SKM-1 (cell line): ENCODE results near the gene GPSM3.
"Not testable (repeated sequence)": the region's sequence is repeated elsewhere in the genome, so short reads cannot be mapped to it uniquely, and the experiment has no call there.

Source experiments
- DNase-seq: peaks from one replicate; lab custom pipeline; 2025; ENCODE audit not compliant: unreplicated experiment; lab: John Stamatoyannopoulos, UW

The GPSM3 gene

DNA sequence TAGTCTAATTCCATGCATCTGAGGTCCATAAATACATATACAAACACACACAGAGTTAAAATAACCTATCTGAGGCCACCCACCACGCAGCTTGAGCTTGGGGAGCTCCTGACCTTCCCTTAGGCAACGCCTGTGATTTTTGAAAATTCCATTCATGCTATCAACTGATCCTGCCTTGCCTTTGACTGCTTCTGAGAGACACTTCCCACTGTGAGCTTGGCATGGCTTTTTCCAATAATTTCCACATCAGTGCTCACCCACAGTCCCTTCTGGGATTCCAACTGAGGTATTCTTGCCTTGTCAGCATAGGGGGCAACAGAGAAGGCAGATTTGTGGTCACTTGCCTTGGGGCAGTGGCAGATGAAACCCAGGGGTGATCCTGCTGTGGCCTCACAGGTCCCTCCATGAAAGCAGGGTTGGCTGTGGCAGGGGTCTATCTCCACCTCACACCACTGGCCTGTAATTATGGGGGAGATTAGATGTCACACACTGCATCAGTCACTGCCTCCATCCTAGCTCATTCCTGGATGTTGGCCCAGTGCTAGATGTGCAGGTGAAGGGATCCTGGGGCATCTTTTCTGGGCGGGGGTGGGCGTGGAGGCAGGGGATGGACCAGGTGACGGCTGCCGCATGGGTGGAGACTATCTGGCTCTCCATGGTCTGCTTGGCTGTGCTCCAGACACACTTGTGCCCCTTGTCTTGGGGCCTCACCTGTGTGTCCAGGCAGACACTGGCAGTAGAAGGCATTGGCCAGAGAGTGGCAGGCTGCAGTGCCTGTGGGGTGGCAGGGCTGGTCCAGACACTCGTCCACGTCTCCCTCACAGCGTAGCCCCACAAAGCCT lies 11.2 kb upstream of the GPSM3 start:
- no peak for DNase-seq

DNA sequence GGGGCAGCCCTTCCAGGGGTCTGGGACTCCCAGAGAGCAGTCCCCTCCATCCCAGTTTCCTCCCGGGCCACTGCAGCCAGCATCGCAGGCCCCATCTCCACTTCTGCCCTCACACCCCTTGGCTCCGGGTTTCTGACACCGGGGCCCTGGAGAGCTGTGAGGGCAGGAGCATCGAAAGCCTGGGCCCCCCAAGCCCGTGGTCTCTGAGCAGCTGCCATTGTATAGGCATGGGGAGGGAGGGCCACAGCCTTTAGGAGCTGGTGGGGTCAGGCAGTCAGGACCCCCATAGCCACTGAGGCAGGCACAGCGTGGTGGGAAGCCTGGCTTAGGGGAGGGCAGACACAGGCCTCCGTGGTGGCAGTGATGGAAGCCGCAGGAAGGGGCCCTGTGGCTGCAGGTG lies 9.7 kb upstream of the GPSM3 start:
- DNase-seq, result no peak

DNA sequence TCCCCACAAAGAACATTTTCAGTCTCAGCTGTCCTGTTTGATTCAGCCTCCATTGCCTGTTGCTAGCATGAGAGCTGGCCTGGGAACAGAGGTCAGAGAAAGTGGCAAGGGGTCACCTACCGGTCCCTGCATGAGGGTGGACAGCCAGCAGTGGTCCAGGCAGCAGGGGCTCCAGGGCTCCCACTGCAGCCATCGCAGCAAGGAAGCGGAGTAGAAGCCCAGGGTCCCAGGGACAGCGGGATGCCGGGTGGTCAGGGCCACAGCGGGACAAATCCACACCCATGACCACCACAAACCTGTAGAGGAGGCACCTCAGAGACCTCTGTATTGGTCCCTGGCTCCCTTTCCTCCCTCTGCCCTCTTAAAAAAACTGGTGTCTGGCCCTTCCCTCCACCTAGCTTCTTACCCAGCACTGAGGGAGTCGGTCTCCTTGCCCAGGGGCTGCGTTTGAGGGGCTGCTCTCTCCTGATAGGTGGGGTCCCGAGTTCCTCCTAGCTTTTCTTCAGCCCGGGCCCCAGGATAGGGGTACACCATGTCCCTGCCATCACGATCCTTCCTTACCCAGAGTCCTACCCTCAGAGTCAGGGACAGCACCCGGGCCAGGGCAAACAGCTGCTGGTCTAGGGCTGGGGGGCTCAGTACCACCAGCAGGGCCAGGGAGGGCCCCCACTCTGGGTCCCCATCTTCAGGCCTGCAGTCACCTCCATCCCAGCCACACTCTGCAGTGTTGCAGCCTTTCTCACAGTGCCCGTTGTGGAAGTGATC lies 8.4 kb upstream of the GPSM3 start:
- DNase-seq, result no peak

DNA sequence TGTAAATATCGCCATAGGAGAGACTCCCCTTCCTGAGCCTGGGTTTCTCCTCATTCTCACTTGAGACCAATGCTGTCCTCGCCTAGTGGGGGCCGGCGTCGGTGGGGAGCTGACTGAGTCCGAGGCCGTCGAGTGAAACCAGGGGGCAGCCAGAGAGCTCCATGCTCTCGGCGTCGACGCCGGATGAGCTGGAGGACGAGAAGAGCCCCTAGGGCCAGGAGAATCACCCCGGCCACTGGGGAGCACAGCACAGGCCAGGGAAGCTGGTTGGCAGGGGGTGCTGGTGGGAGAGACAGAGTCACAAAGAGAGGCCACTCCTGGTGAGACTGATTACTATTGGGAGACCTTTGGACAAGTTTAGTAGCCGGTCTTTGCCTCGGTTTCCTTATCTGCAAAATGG lies 6.4 kb upstream of the GPSM3 start:
- no peak for DNase-seq

DNA sequence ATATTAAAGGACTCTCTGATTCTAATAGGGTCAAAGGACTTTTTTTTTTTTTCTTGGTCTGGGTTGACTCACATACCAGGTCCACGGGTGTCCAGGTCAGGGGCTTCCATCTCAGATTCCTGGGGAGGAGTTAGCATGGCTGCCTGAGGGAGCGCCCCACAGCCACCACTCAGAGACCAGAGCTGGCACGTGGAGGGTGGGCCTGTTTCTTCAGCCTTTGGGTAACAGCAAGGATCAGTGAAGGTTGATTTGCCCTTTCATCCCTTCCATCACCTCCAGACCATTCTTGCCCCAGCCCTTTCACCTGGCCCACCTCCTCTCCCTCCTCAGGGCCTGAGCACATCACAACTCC lies 5.9 kb upstream of the GPSM3 start:
- DNase-seq, result no peak

DNA sequence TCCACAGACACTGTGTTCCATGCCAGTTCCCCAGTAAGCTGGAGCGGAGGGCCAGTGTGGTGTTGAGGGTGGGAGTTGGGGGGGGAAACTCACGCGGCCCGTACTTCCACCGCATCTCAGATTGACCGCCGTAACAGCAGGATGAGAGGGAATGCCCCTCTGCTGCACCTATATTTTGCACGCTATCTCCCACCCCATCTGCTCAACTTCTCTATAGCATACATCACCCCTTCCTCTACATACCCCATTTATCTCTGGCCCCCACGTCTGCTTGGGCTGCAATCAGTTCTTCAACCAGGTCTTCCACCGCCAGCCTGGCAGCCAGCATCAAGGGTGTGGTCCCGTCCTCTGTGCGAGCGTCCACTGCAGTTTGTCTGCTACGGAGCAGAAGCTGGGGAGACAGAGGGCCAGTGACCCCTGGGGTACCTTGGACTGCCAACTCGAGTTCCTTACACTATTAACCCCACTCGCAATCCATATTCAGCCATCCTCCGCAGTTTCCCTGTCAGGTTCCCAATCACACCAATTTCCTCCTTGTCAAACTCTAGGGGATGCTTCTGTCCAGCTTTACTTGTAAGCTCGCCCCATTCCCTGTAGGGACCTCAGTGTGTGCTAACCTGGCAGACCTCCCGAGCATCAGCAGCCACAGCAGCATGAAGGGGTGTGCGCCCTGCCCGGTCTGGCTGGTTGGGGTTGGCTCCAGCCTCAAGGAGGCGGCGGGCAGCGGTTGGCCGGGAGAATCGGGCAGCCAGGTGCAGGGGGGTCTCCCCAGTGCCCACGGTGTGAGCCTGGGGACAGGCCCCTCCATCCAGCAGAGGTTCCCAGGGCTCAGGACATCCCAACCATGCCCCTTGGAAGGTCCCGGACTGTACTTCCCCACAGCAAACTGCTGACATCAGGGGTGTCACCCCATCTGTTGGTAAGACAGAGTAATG lies 4.5 kb upstream of the GPSM3 start:
- no peak for DNase-seq

DNA sequence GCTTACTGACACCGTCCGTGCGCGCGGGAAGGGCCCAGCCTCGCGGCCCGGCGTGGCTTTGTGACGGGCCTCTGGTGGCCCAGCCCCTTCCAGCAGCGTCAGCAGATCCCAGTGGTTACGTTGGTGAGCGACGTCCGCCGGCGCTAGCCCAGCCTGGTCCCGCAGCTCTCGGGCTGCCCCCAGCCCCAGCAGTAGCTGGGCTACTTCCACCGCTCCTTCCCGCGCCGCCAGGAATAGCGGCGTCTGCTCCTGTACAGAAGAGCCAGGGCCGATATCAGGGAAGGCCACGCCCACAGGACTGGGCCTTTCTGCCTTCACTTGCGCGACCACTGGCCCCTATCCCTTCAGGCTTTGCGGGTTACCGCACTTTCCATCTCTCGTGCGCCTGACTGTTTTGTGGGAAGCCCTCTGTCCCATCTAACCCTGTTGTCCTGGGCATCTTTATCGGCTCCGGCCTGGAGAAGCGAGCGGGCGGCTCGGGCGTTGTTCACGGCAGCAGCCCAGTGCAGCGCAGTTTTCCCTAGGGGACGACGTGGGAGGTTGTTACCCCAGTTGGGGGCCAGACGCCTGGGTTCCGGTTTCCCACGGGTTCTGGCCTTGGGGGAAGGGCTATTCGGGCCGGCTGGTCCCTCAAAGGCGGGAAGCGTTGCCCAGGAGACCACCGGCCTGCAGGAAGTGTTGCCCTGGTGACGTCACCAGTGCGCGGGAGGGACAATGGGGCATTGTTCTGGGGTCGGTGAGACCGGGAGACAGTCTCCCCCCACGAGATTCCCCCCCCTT lies 3.6 kb upstream of the GPSM3 start:
- DNase-seq, result no peak

DNA sequence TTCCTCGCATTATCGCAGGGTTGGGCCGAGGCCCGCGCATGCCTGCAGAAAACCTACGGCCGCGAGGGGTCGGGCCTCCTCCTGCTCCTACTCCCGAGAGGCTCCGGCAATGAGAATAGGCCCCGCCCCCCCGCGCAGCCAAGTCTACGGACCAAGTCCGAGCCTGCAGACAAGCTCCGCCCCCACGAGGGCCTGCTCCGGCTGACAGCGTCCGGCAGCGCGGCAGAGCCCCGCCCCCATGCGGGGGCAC lies 3.1 kb upstream of the GPSM3 start:
- DNase-seq, result peak; percentile 98

DNA sequence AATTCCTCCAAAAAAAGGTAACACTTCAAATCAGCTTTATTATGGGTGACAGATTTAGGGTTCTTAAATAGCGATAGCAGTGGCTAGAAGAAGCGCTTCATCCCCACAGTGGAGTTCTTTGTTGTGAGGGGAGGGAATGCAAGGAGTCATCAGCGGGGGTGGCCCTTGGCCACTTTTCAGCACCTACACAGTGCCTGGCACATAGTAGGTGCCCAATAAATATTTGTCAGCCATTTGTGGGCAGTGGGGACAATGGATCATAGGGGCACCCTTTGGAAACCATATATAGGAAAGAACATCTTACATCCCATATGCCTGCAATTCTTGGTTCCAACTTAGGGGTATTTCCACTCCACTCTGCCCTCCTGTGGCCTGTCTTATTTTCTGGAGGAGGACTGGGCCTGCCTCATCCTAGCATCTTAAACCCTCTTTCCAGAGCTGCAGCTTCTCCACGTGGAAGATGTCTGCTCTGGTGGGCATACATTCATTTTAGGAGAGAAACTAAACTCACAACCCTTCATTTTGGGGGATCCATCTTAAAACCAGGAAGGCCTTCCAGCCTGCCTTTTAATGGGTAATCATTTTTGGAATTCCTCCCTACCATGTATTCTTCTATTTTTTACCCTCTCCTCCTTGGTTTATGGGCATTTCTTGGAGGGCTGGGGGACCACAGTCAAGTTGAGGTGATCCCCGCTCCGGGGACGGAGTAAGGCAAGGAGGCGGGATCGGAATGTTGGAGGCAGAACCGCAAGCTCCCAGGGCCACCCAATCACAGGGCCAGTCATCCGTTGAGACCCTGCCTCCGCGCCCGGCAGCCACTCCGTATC lies 2.6 kb upstream of the GPSM3 start:
- DNase-seq, result peak; percentile 21

DNA sequence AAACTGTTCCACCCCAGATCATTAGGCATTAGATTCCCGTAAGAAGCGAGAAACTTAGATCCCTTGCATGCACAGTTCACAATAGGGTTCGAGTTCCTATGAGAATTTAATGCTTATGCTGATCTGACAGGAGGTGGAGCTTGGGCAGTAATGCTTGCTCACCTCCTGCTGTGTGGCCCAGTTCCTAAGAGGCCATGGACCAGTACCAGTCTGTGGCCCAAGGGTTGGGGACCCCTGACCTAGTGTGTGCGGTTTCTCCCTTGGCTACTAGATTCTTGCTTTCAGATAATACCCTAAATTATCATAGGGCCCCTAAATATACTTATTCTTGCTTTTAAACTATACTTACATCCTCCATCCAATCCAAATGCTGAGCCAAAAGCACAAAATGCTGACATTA lies 1.9 kb upstream of the GPSM3 start:
- no peak for DNase-seq

DNA sequence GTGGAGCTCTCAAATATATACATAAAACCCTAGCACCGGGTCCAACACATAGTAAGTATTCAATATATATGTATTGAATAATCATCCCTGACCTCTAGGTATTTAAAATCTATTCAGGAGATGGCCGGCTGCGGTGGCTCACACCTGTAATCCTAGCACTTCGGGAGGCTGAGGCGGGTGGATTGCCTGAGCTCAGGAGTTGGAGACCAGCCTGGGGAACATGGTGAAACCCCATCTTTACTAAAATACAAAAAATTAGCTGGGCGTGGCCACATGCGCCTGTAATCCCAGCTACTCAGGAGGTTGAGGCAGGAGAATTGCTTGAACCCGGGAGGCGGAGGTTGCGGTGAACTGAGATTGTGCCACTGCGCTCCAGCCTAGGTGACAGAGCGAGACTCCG lies 653 bp upstream of the GPSM3 start:
- not testable (repeated sequence) for DNase-seq

DNA sequence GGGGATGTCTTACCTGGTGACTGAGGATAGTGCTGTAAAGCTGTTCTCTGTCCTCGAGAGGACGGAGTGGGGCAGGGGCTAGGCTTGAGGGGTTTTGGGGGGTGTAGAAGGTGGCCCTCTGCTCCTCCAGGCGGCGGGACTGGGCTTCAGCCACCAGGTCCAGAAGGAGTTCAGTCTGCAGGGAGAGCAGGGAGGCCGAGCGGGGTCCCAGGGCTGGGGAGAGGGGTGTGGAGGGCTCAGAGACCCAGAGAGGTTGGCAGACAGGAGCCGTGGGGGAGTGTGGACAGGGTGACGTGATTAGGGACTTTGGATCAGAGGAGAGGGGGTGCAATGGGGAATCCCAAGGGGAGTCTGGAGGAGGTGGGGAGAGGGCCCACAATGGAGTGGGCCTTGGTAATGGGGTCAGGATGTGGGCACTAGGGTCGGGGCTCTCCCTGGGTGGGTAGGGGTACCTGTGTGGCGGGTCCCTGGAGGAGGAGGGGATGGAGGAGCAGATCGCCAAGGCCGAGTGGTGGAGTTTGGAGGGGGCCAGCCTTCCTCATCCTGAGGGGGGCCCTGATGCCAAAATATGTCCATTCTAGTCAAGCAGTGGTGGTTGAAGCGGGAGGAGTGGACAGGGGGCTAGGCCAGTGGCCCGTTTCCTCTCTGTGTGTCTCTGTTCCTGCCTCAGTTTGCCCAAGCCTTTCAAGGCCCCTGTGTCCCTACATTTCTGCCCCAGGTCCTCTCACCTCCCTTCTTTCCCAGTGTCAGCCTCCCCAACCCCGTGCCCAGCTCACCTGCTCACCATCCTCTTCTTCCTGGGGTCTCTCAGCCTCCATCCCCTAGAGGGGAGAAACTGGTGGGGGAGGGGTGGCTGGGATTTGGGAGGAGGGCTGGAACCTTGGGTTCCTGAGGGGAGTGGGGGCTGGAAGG lies 491 bp downstream of the GPSM3 start:
- DNase-seq, result no peak

DNA sequence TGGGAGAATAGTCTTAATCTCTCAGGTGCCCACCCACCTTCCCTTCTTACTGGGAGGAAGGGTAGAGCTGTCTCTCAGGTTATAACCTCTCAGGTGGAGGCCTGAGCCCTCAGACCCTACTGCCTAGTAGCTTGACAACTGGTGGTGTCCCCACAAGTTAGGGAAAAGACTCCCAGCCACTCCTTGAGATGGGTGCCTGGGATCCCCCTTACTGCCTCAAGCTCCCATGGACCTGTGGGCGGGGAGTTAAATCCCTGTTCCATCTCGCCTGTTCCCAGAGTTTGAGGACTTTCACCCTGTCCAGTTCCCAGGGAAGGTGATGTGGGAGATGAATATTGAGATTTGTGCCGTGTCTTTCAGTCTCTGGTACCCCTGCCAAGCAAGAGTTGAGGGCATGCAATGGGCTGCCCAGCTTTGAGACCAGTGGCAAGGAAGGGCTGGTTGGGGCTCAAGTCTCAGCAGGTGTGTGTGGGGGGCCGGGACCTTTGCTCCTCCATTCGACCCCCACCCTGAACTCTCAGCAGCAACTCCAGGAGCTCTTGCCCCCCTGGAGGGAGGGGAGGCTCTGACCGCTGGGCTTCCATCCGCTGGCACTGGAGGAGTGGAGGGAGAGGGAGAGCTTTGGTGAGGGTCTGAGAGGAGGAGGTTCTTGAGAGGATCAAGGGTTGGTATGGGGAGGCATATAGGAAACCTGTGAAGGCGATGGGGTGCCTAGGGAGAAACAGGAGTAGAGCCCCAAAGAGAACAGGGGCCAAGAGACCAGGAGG lies 1.3 kb downstream of the GPSM3 start:
- DNase-seq, result no peak

DNA sequence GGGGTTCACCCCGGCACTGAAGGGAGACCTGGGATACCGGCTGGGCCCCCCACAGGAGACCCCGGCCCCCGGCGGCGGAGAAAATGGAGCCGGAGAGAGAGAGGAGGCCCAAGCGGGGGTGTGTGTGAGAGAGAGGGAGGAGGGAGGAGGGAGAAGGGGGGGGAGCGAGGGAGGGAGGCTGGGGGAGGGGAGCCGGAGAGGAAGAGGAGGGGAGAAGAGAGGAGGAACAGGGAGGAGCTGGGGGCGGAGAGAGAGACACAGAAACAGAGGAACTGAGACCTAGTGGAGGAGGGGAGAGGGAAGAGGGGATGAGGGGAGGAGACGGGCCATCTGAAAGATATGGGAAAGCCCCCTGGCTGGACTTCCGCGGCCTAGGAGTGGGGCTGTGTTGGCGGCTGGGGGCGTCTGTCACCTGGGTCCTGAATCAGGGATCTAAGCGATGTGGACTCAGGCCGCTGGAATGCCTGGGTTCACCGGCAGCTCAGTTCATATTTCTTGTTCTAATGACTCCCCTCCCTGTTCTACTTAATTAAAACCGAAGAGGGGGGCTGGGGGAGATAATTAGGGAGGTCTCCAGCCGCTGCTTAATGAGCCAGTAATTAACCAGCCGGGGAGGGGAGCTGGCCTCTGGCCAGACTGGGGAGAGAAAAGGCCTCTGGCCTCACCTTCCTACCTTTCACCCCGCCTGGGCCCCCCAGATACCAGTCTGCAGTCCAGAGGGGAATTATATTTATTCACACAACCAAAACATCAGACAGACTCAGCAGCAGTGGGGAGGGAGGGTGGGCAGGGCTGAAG lies 2.2 kb downstream of the GPSM3 start, which contains the start of gene PBX2:
Gene PBX2 (minus strand): TSS at position 149 of the 798 bp plus-strand sequence. CDS start 287 bp downstream, outside the sequence.
- DNase-seq, result peak; percentile 95

DNA sequence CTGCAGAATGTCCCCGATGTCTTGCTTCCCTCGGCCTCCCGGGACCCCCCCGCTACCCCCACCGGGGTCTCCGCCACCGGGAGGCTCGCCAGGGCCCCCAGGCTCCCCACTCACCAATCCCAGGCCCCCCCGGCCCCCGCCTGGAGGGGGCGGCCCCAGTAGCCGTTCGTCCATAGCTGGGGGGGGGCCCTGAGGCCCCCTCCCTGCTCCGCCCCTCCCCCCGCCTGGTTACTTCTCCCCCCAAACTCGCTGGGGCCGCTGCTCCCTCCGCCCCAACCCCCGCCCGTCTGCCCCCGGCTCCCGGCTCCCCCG lies 2.7 kb downstream of the GPSM3 start:
- no peak for DNase-seq

DNA sequence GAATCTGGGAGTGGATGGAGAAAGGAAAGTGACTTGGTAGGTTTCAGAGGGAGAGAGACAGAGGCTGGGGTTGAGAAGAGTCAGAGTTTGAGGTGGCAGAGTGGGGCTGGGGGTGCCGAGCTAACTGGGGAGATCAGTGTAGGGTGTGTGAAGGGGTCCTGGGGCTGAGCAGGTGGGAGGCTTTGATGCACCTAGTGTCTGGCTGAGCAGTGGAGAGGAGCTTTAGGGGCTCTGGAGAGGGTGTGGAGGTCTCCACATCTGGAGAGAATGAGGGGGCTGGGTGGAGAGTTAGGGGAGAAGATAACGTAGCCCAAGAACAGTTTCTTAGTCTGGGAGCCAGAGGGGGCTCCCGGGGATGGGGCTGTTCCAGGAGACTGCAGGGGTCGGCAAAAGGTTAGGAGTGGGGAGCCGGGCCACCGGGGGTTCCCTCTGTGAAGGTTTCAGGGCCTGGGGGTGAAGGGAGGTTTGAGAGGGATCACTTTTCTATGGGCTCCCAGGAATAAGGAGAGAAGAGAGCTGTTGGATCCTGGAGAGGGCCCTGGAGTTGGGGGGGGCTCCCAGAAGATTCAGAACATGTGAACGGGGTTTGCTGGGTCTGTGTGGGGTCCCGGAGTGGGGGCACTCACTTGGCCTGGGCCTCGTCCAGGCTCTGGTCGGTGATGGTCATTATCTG lies 3.2 kb downstream of the GPSM3 start:
- no peak for DNase-seq
